ENCODE results near the gene ECE1. TPM values are rescaled to one million over a fixed set of nuclear protein-coding genes. Genes with fewer than 3 reads are reported as not detected.
A peak's percentile ranks its signal among the peaks of the same experiment; 100 is the strongest.

ECE1 gene
- total RNA-seq, 1 donor from 2014 or later, result 90.9 TPM

DNA sequence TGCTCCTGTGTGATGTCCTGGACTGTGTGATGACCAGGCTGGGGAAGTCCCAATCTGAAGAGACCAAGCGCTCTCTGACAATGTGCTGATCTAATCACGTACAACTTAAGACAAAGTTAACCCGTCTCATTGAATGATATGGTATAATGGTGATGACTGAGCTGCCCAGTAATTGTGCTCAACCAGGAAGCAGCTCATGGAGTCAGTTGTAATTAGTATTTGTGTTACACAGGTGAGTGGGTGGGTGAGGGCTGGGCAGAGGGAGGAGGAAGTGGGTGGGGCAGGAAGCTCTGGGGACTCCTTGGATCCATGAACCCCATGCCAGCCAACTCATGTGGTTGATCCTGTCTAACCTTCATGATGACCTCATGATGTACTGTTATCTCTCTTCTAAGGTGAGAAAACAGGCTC lies 8.7 kb upstream of the ECE1 start:
- no peak overlapping the region for H3K27ac ChIP-seq

DNA sequence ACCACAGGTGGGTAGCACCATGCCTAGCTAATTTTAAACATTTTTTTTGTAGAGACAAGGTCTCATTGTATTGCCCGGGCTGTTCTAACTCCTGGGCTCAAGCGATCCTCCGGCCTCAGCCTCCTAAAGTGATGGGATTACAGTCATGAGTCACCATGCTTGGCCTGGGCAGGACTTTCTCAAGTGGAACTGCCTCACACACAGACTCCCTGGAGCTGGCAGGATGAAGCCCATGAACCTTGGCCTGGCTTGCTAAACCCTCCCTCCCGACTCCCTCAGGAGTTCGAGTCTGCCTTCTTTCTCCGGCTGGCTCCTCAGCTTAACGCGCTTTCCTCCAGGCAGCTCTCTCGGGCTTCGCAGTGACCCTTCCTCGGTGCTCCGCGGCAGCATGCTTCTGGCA lies 7.7 kb upstream of the ECE1 start:
- no peak for DNase-seq
- no peak for ATAC-seq
- H3K27me3 ChIP-seq (ENCODE audit: low read depth), result no peaks in the 10 kb centered on the region

More for the DNA sequence above, 8.7 kb upstream of the ECE1 start:
- DNase-seq (no peak), ATAC-seq (no peak)
- intact Hi-C loops (cut with DNase I), result no loop called here
- H3K4me1 ChIP-seq, result peaks cover 49% of the 10 kb centered on the region
- H3K27me3 ChIP-seq (ENCODE audit: low read depth), result no peaks in the 10 kb centered on the region
- no peak overlapping the region for H3K4me3 ChIP-seq
- H3K9me3 ChIP-seq, result no peaks in the 10 kb centered on the region
- TF ChIP-seq, protein P1, sequence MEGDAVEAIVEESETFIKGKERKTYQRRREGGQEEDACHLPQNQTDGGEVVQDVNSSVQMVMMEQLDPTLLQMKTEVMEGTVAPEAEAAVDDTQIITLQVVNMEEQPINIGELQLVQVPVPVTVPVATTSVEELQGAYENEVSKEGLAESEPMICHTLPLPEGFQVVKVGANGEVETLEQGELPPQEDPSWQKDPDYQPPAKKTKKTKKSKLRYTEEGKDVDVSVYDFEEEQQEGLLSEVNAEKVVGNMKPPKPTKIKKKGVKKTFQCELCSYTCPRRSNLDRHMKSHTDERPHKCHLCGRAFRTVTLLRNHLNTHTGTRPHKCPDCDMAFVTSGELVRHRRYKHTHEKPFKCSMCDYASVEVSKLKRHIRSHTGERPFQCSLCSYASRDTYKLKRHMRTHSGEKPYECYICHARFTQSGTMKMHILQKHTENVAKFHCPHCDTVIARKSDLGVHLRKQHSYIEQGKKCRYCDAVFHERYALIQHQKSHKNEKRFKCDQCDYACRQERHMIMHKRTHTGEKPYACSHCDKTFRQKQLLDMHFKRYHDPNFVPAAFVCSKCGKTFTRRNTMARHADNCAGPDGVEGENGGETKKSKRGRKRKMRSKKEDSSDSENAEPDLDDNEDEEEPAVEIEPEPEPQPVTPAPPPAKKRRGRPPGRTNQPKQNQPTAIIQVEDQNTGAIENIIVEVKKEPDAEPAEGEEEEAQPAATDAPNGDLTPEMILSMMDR (IDR thresholded peaks at IDR 0.05), result no peak
- H3K36me3 ChIP-seq, result no peaks in the 10 kb centered on the region

GRCh38 chr1:21296509-21297354 lies 6.5 kb upstream of the ECE1 start:
- DNase-seq (no peak), ATAC-seq (no peak)
- Histone ChIP-seq H3K27ac (no peak overlapping the region), H3K27me3 (ENCODE audit: low read depth) (no peaks in the 10 kb centered on the region), H3K4me3 (no peak overlapping the region), H3K4me1 (peaks cover 50% of the 10 kb centered on the region), H3K36me3 (no peaks in the 10 kb centered on the region), H3K9me3 (no peaks in the 10 kb centered on the region)
- intact Hi-C loops (cut with DNase I), result no loop called here
- TF ChIP-seq, protein P1 (IDR thresholded peaks at IDR 0.05), result no peak

More for the DNA sequence above, 7.7 kb upstream of the ECE1 start:
- intact Hi-C loops (cut with DNase I), result no loop called here
- Histone ChIP-seq H3K9me3 (no peaks in the 10 kb centered on the region), H3K36me3 (no peaks in the 10 kb centered on the region), H3K4me3 (no peak overlapping the region), H3K4me1 (peaks cover 51% of the 10 kb centered on the region), H3K27ac (no peak overlapping the region)
- TF ChIP-seq, protein P1 (IDR thresholded peaks at IDR 0.05), result no peak

GRCh38 chr1:21295545-21295944 lies 5.3 kb upstream of the ECE1 start:
- Histone ChIP-seq H3K4me1 (peaks cover 58% of the 10 kb centered on the region), H3K36me3 (no peaks in the 10 kb centered on the region), H3K27ac (peak overlapping the region; percentile 75), H3K9me3 (no peaks in the 10 kb centered on the region), H3K27me3 (ENCODE audit: low read depth) (no peaks in the 10 kb centered on the region), H3K4me3 (no peak overlapping the region)
- intact Hi-C loops (cut with DNase I), result no loop called here
- TF ChIP-seq, protein P1 (IDR thresholded peaks at IDR 0.05), result no peak
- DNase-seq (no peak), ATAC-seq (no peak)

- Histone ChIP-seq H3K27ac (peak overlapping the region; percentile 75), H3K9me3 (no peaks in the 10 kb centered on the region), H3K27me3 (ENCODE audit: low read depth) (no peaks in the 10 kb centered on the region), H3K36me3 (no peaks in the 10 kb centered on the region), H3K4me3 (no peak overlapping the region), H3K4me1 (peaks cover 59% of the 10 kb centered on the region)
- intact Hi-C loops (cut with DNase I), result no loop called here
- no peak for DNase-seq
- no peak for ATAC-seq
- TF ChIP-seq, protein P1 (IDR thresholded peaks at IDR 0.05), result no peak
Measured at GRCh38 chr1:21295002-21295401, 4.7 kb upstream of the ECE1 start.
